ENCODE results near the gene SUSD4. TPM values are rescaled to one million over a fixed set of nuclear protein-coding genes. Genes with fewer than 3 reads are reported as not detected.

SUSD4 gene
- total and polyA plus RNA-seq, 2 of the 8 experiments (the other 6 are each of a cell fraction or from before 2014, with no cell fraction given) = 3.9 to 5.2 TPM

DNA sequence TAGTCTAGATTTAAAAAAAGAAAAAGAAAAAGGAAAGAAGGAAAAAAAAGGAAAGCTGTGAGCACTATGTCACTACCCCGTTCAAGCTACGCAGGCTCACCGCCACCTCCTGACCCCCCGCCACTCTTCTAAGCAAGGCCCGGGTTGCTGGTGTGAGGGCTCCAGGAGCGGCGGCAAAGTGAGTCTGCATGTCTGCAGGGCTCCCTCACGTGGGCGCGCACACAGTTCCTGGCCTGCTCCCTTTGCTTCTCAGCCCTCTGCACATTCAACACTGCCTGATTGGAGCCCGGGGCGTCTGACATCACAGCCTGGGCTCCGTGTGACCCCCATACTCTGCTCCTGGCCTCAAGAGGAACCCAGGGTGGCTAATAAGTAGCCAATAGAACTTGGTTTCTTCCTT lies 139.5 kb downstream of the SUSD4 start:
- H2BK12ac ChIP-seq (ENCODE audit: low read depth, low read length) = no peak overlapping the region
- H2BK5ac ChIP-seq (ENCODE audit: low read depth, low read length) = no peak overlapping the region
- no peak overlapping the region for H3K23ac ChIP-seq (ENCODE audit: insufficient read length)
- H4K5ac ChIP-seq (ENCODE audit: insufficient read length, low read depth, low read length) = no peak overlapping the region
- H3K27ac ChIP-seq (ENCODE audit: low read depth, low read length) = no peak overlapping the region
- no peak overlapping the region for H2AK5ac ChIP-seq (ENCODE audit: low read depth, low read length)
- H4K8ac ChIP-seq (ENCODE audit: extremely low read depth, insufficient read depth, low read length) = no peak overlapping the region
- 81% methylated on average over 13 of the region's 13 CpGs; no CpG with 5 or more reads in 1 of the 2 experiments for WGBS, 2 experiments (ENCODE audit: extremely low coverage in 1 of 2, insufficient coverage in 1 of 2, insufficient read length in 1 of 2, insufficient replicate concordance in 2 of 2, low coverage in 1 of 2, low lambda C conversion rate in 2 of 2, missing lambda C conversion rate in 1 of 2)
- H4K20me1 ChIP-seq (replicated peaks in 1 of 2; ENCODE audit: control insufficient read depth in 1 of 2, insufficient read depth in 2 of 2, low read length in 2 of 2) = no peaks in the 10 kb centered on the region
- ChIA-PET POLR2A (ENCODE audit: partially characterized antibody) (no interaction called here), CTCF (ENCODE audit: partially characterized antibody) (interaction anchor here (0.9 to 2.1 kb wide), 6 partner anchors 8 to 259 kb away, joined by 3 to 6 read pairs (median 4); no protein-coding TSS in a partner anchor)
- H3K79me2 ChIP-seq (ENCODE audit: control insufficient read depth in 1 of 2, insufficient read depth in 2 of 2, low read length in 2 of 2) = no peaks in the 10 kb centered on the region
- H2BK20ac ChIP-seq (ENCODE audit: low read length) = no peak overlapping the region
- no peaks in the 10 kb centered on the region for H3K4me1 ChIP-seq (replicated peaks in 1 of 4; ENCODE audit: control insufficient read depth in 3 of 4, insufficient read depth in 4 of 4, low read length in 3 of 4)
- H3K9ac ChIP-seq (replicated peaks in 1 of 4; ENCODE audit: extremely low read depth in 1 of 4, low read depth in 3 of 4, low read length in 3 of 4) = no peak overlapping the region
- no peak overlapping the region for H3K14ac ChIP-seq (ENCODE audit: insufficient read length)
- H3K27me3 ChIP-seq (replicated peaks in 1 of 4; ENCODE audit: control insufficient read depth in 3 of 4, extremely low read depth in 1 of 4, insufficient read depth in 3 of 4, low read length in 3 of 4) = no peaks in the 10 kb centered on the region; a peak in 1 of 7 replicates
- no peak overlapping the region for H3K4me3 ChIP-seq (ENCODE audit: extremely low read depth in 1 of 4, insufficient read depth in 2 of 4, low read depth in 3 of 4, low read length in 4 of 4)
- H3K23me2 ChIP-seq (ENCODE audit: low read depth, low read length) = no peaks in the 10 kb centered on the region
- H2BK120ac ChIP-seq (replicated peaks; ENCODE audit: low read depth, low read length) = no peak overlapping the region
- no peak overlapping the region for H2AFZ ChIP-seq (ENCODE audit: low read length)
- FAIRE-seq (no peak), DNase-seq (ENCODE audit: low read depth in 1 of 2, low spot score in 2 of 2) (no peak)
- no peak overlapping the region for H4K91ac ChIP-seq (replicated peaks; ENCODE audit: insufficient read length, low read length)
- no peak overlapping the region for H3K56ac ChIP-seq (replicated peaks; ENCODE audit: insufficient read length, low read depth, low read length)
- H2BK15ac ChIP-seq (ENCODE audit: low read length) = no peak overlapping the region
- peaks cover 0 to under 1% of the 10 kb centered on the region in 2 experiments; a peak in 1 of 4 replicates for H3K9me3 ChIP-seq (ENCODE audit: insufficient read depth in 2 of 2, low read depth in 1 of 2, low read length in 1 of 2)
- no peaks in the 10 kb centered on the region for H3K36me3 ChIP-seq (ENCODE audit: control insufficient read depth in 2 of 4, insufficient read depth in 4 of 4, low read length in 3 of 4)
- no peaks in the 10 kb centered on the region for H3K79me1 ChIP-seq (ENCODE audit: low read depth, low read length)
- no peak overlapping the region for H3K4ac ChIP-seq (replicated peaks; ENCODE audit: insufficient read length, low read depth, low read length)
- H3K4me2 ChIP-seq (ENCODE audit: insufficient read depth in 1 of 2, low read depth in 2 of 2, low read length in 2 of 2) = no peak overlapping the region
- no peak overlapping the region for H3K18ac ChIP-seq (ENCODE audit: extremely low read depth, low read length)
- no peak for TF ChIP-seq RBBP5 (IDR thresholded peaks at IDR 0.05; ENCODE audit: borderline replicate concordance, low read depth, low read length)
- no peak for TF ChIP-seq TBP (IDR thresholded peaks at IDR 0.05; ENCODE audit: low read depth, low read length)
- no peak for TF ChIP-seq KDM1A (IDR thresholded peaks at IDR 0.05; ENCODE audit: borderline replicate concordance, low read length)
- TF ChIP-seq, protein P1, sequence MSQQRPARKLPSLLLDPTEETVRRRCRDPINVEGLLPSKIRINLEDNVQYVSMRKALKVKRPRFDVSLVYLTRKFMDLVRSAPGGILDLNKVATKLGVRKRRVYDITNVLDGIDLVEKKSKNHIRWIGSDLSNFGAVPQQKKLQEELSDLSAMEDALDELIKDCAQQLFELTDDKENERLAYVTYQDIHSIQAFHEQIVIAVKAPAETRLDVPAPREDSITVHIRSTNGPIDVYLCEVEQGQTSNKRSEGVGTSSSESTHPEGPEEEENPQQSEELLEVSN (IDR thresholded peaks at IDR 0.05) = peak; percentile 94
- no peak for TF ChIP-seq HDAC6 (IDR thresholded peaks at IDR 0.05; ENCODE audit: low read depth, low read length)
- TF ChIP-seq RFX5 (IDR thresholded peaks at IDR 0.05; ENCODE audit: borderline replicate concordance, low read depth, low read length) = no peak
- no peak for TF ChIP-seq CTCF (IDR thresholded peaks at IDR 0.05; ENCODE audit: control extremely low read depth in 1 of 3, insufficient read depth in 1 of 3, low read depth in 1 of 3, low read length in 3 of 3)
- TF ChIP-seq GTF2F1 (IDR thresholded peaks at IDR 0.05; ENCODE audit: borderline replicate concordance, low read depth, low read length) = no peak
- no peak for TF ChIP-seq BRCA1 (IDR thresholded peaks at IDR 0.05; ENCODE audit: low read depth, low read length)

All from H1 (cell line).